ENCODE data around the gene MFSD6.
A peak's percentile ranks its signal among the peaks of the same experiment; 100 is the strongest.
"Not testable (repeated sequence)": the region's sequence is repeated elsewhere in the genome, so short reads cannot be mapped to it uniquely, and the experiment has no call there.

Gene MFSD6

GRCh38 chr2:190505696-190506095, 97.5 kb downstream of the MFSD6 start:
- no peak for DNase-seq

DNA sequence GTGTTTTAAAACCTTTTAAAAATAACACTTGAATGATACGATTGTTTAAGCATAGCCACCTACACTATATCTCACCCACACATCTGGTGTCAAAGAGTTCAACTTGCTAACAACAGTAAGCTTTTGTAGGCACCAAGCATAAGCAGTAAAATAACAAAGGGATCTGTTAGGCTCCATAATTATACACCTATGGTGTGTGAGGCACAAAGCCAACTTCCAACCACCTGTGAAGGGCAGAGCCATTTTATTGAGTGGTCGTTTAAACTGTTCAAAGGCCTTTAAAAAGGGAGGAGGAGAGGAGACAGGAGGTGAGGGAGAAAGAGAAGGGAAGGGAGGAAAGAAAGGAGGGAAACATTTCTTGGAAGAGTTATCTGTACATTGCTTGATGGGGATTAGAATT, 98.5 kb downstream of the MFSD6 start:
- no peak for DNase-seq

DNA sequence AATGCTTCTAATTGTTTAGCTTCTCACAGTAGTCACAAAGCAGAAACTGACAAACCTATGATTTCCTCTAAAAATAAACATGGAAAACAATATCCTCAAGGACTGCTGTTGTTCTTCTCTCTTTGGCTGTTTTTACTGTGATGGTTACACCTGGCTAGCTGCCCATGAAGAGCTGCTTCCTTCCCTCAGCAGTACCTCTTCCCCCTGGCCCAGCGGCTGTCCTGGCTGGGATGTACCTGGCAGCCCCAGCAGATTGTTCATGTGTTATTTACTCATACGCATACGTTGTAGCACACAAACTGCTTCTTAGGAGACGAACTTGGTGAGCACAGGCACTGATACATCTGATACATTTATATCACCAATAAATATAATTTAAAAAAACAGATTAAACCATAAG, 99.0 kb downstream of the MFSD6 start:
- DNase-seq: no peak

DNA sequence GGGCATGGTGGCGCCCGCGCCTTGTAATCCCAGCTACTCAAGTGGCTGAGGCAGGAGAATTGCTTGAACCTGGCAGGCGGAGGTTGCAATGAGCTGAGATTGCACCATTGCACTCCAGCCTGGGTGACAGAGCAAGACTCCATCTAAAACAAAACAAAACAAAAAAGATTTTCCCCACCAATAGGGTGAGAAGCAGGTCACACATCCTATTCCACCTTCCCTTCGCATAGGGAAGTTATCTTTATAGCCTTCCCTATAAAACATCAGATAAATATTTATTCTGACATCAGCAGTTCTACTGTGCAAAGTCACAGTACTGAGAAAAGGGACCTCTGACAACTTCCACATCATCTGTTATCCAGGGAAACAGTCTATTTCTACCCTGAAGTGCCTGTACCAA, 101.7 kb downstream of the MFSD6 start:
- not testable (repeated sequence) for DNase-seq

- DNase-seq: no peak
Observed at GRCh38 chr2:190511104-190511503, 102.9 kb downstream of the MFSD6 start.

DNA sequence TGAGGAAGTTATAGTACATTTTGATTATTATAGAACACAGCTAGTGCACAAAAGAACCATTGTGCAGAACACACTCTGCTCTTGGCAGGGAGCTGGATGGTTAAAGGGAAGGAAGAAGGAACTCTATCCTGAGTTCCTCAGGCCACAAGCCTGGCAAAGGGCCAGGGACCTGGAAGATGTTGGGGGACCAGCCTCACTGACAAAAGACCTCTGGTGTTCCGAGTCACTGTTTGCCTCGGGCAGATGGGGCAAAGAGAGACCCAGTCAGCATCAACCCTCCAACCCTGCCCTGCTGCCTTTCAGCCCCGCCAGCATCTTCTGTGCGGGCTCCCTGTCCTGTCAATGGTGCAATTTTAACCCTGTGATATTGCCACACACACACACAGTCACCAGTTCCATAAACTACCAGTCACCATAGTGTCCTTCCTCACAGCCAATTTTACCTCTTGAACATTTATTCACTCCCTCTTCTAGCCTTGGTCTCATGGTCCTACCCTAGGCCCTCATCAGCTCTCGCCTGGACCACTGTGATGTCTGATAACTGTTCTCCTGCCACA, 104.5 kb downstream of the MFSD6 start:
- DNase-seq: no peak

- no peak for DNase-seq
Observed at GRCh38 chr2:190513877-190514276, 105.7 kb downstream of the MFSD6 start.

- no peak for DNase-seq
Observed at GRCh38 chr2:190514676-190515075, 106.5 kb downstream of the MFSD6 start.

- DNase-seq: no peak
Observed at GRCh38 chr2:190515687-190516086, 107.5 kb downstream of the MFSD6 start.

- no peak for DNase-seq
Observed at GRCh38 chr2:190517468-190517867, 109.3 kb downstream of the MFSD6 start.

DNA sequence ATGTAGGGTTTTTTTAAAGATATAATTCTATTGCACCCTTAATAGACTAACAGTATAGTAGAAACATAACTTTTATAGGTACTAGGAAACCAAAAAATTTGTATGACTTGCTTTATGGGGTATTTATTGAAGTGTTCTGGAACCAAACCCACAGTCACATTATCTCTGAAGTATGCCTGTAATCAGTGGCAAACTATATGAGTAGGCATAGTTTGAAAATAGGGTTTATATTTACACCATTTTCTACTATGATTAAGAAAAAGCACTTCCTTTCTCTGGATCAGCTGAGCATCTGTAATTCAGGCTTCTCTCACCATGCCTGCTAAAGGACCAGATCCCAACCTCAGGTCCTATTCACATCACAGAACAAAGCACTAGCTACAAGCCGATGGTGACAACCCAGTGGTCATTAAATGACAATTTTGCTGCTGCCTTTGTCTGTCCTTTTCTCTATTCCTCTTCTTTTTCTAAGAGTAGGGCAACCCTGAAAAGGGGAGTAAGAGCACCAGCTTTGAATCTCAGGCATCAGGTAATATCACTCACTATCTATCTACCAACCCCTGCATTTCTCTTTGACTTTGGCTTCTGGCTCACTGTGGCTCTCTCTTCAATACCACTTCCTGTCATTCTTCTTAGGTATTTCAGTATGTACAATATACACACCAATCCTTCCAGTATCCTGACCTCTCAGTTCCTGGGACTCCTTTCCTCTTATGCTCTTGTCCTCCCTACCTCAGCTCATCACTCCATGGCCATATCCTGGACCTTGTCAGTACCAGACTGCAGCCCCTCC, 112.0 kb downstream of the MFSD6 start:
- no peak for DNase-seq

GRCh38 chr2:190524928-190525327, 116.8 kb downstream of the MFSD6 start:
- no peak for DNase-seq

DNA sequence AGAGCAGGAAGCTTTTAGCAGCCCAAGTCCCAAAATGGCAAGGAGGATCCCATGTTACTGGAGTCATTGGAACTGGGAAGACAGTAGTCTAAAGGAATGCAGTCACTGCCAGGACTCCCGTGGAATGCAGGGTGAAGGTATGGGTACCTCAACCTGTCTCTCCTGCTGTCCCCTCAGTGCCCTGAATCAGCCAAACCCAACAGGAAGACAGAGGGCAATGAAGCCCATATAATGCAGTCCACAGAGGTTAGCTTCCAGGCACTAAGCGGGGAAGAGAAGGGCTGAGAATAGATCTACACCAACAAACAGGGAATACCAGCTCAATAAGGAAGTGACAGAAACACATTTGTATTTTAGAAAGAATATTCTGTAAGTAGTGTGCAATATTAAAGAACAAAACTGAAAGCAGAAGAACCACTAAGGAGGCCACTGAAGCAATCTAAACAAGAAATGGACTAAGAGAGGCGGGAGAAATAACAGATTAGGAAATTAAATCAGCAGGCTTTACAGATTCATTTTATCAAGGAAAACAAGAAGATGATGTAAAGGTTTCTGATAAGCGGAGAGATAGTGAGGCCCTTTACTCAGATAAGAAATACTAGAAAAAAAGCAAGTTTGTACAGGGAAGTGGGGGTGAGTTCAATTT, 118.1 kb downstream of the MFSD6 start:
- no peak for DNase-seq

GRCh38 chr2:190527214-190527613, 119.1 kb downstream of the MFSD6 start:
- DNase-seq: no peak

DNA sequence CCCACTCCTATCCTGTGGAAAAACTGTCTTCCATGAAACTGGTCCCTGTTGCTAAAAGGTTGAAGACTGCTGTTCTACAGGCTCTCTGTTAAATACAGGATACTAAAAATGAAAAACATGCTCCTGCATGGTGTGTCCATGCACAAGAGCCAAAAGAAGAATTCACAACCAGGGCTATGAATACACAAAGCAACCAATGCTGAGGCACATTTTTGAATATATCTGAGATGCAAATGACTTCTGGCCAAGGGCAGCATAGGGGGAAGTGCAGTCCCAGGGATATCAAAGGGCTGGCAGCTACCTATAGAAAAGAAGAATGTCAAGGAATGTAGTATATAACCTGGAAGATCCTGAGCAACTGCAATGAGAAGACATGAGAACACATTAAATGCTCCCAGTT, 119.8 kb downstream of the MFSD6 start:
- DNase-seq: no peak

DNA sequence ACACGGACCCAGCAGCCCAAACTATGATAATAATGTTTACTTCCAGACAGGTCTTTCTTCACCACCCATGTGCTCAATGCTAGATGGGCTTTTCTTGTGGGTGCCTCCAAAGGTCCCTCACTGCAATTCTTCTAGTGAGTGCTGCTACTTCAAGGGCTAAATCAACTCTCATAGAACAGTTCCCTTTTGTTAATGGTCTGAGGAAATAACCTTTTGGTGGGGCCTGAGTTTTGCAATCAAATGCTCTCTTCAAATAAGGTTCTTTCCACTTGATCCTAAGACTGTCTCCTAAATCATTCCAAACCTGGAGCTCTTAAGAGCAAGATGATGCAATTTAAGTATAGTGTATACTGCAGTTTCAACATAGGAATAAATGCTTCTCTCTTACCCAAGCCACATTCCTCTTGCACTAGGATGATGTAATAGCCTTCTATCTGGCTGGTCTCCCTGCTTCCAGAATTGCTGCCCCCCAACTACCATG, 120.4 kb downstream of the MFSD6 start:
- DNase-seq: no peak

DNA sequence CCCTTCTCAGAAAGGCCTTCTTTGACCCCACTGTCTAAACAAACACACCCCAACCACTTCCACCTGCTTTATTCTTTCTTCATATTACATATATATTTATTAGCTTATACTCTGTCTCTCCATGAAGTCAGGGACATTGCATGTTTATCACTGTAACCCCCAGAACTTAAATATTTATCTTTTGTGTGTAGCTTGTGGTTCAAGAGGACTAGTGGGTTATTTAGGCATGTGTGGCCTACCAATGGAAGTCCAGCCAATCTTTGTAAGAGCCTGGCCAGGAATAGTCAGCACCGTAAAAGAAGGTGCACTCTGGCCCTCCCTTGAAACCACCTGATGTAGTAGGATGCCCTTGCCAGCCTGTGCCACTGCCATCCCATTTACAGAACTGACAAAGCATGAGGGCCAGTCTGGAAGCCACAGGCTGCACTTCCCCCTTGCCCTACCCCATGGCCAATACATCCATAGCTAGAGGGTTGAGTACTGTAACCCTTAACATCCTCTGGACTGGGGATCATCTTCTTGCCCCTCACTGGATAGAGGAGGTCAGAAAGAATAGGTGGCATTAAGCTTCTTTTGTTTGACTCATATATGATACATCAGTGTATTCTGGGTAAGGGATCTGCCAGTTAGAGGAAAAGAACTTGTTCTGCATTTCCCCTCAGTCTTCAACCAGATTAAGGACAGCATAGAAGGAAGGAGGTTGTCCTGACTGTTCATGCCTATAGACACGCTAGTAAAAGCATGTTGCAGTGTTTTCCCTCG, 121.5 kb downstream of the MFSD6 start:
- DNase-seq: no peak

- no peak for DNase-seq
Observed at GRCh38 chr2:190530248-190530900, 122.2 kb downstream of the MFSD6 start.

DNA sequence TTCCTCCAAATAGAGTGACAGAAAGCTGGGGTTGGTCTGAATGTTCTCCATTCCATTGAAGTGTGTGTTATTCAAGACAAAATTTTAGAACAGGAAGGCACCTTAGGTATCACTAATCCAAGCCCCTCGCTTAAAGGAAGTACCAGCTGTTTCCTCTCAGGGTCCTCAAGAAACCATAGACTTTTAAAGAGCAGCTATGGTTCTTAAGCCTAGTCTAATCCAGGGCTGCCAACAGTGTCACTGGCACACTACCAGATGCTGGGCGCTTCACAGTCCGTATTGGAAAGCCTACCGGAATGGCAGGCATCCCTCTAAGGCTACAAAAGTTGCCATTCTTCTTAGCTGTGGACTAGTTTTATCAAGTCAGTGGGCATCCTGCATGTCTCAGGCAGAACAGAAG, 124.4 kb downstream of the MFSD6 start:
- DNase-seq: no peak

DNA sequence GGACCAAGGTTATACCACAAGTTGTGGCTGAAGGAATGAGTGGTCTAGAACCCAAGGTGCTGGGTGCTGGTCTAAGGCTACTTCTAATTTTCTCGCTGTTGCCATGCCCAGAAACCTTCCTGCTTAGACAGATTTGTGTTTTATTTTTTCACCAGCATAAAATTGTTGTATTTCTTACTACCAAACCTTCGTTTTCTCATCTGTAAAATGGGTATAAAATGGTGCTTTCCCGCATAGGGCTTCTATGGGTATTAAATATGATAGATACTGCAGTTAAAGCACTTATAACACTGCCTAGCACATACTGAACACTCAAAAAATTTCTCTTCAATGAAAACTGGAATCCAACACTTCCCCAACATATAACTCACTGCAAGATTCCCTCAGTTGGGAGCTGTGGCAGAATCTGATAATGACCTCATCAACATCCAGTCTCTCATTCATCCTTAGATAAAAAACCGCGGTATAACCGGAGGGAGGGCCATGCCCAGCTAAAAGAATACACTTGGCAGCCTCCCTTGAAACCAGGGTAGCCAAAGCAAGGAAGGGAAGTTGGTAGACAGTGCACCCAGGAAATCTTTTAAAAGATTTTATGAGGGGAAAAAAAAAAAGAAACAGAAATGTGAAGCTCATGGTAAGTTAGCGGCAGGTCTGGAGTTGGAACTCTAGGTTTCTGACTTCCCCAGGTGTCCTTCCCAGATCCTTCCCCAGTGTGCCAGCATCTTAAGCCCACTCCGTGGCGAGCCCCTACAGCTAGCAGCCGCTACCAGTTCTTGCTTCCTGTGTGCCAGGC, 125.2 kb downstream of the MFSD6 start:
- DNase-seq: no peak

GRCh38 chr2:190533968-190534309, 125.8 kb downstream of the MFSD6 start:
- peak; percentile 38 for DNase-seq
